Medulla oblongata (tissue), 1 donor: ENCODE data around the gene MCCC1.
"Not testable (repeated sequence)": the region's sequence is repeated elsewhere in the genome, so short reads cannot be mapped to it uniquely, and the experiment has no call there.

ENCODE experiments used
- DNase-seq: peaks from one replicate; pipeline ENCODE4 v3.0.0-alpha.2; 2015; ENCODE audit errors: extremely low spot score

MCCC1 gene

DNA sequence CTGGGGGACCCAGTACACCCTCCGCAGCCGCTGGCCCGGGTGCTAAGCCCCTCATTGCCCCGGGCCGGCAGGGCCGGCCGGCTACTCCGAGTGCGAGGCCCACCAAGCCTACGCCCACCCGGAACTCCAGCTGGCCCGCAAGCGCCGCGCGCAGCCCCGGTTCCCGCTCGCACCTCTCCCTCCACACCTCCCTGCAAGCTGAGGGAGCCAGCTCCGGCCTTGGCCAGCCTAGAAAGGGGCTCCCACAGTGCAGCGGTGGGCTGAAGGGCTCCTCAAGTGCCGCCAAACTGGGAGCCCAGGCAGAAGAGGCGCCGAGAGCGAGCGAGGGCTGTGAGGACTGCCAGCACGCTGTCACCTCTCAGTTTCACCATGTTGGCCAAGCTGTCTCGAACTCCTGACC lies 4.7 kb upstream of the MCCC1 start:
- DNase-seq, result not testable (repeated sequence)

DNA sequence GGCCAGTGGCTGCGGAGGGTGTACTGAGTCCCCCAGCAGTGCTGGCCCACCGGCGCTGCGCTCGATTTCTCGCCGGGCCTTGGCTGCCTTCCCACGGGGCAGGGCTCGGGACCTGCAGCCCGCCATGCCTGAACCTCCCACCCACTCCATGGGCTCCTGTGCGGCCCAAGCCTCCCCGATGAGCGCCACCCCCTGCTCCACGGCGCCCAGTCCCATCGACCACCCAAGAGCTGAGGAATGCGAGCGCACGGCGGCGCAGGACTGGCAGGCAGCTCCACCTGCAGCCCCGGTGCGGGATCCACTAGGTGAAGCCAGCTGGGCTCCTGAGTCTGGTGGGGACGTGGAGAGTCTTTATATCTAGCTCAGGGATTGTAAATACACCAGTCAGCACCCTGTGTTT lies 1.7 kb upstream of the MCCC1 start:
- not testable (repeated sequence) for DNase-seq

GRCh38 chr3:183100376-183100775 lies 1.1 kb upstream of the MCCC1 start:
- DNase-seq, result peak; percentile 9

DNA sequence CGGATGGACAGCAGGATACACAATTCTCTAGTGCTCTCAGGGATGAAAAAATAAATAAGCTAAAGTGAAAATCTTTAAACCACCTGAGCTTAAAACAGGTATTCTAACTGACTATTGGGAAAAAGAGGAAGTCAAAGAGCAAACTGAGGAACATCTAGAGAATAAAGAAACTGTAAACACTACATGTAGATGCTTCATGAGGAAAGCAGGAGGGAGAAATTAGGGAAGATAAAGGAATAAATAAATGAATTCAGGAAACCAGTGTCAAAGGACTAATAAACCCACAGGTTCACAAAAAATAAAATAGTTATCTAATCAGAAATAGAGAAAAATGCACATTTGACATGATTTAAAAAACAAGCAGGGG lies 525 bp upstream of the MCCC1 start:
- no peak for DNase-seq

DNA sequence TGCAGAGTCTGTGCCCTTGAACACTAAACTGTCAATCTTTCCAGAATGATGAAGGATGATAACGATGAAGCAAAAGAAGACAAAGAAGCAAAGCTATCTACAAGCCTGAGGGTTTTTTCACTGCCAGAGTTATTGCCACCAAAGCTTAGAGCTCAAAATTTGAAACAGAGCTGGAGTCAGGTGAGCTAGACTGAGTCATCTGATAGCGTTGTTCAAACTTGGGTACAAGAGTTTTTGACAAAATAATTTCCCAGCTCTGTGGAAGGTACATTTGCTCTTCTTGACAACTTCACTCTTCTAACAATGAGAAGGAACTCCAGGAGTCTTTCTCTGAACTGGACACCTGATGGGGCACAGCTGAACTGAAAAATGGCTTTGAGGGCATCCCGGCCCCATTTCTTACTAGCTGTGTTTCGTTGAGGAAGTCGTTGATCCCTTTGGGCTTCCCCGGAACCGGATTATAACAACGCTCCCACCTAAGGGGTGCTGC lies 715 bp downstream of the MCCC1 start:
- DNase-seq, result peak; percentile 50

DNA sequence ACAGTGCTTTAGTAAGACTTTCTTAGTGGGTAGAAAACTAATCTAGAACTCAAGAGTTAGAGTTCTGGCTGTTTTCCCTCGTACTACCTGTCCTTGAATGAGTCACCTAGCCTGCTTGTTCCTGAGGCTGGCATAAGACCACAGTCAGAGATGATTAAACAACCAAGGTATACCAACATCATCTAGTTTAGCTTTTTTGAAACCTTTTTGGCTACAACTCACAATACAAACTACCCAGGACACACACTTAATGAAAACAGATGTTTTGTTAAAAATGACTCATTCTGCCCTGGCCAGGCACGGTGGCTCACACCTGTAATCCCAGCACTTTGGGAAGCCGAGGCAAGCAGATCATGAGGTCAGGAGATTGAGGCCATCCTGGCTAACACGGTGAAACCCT lies 4.6 kb downstream of the MCCC1 start:
- DNase-seq, result no peak

DNA sequence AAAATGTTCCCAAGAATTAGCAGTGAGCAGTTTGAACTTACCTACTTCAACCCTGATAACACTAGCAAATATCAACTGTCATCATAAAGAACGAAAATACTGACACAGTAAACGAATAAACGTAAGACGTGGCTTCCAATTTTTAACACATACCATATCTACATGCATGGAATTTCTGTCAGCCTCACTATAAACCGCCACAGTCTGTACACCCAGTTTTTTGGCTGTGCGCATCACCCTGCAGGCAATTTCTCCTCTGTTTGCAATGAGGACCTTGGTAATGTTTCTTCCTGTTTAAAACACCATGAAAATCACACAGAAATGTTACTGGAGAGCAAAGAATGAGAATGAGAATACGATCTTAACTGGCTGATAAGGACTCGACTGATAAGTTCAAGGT lies 7.0 kb downstream of the MCCC1 start:
- no peak for DNase-seq

GRCh38 chr3:183087184-183087583 lies 12.1 kb downstream of the MCCC1 start:
- no peak for DNase-seq

DNA sequence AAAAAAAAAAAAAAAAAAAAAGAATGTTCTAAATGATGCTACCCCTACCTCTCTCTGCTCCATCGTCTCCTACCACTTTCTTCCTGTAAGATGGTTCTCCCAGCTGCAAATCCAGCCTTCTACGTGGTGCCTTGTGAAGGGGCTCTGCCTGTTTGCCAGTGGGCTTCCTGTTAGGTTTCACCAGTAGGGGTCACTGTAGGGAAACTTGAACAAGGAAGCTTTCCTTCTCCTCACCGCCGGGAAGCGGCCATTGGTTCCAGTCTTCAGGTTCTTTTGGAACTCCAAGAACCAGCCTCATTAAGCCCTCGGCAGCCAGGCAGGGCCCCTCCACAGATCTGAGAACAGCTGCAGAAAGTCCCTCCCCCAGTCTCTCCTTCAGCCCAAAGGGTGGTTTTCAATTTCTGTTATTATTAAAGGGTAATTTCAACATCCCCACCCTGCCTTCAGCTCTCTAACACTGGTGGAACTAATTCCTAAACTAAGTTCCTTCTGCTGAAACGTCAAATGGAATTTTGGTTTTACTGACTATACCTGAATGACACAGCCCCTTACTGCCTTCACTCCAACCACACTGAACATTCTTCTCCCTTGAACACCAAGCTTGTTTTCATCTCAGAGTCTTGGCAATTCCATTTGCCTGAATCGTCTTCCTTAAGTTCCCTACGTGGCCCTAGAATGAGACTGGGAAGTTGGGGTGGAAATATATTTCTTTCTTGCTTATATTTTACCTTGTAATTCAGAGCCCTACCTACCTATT lies 13.5 kb downstream of the MCCC1 start:
- DNase-seq, result peak; percentile 16

DNA sequence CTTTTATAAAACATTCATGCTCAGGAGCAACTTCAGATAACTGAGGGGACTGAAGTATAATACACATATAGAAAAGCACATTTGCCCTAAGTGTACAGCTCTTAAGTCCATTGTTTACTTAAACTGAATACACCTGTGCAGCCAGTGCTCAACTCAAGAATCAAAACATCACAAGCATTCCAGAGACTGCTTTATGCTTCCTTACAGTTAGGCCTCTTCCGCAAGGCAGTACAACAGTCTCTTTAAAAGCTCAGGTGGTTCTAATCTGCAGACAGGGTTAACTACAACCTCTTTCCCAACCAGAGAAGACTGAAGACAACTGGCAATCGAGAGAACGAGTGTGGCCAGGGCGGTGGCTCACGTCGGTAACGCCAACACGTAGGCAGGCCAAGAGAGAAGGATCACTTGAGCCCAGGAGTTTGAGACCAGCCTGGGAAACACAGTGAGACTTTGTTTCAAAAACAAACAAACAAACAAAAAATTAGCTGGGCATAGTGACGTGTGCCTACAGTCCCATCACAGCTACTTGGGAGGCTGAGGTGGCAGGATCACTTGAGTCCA lies 16.9 kb downstream of the MCCC1 start:
- DNase-seq, result no peak

GRCh38 chr3:183081459-183082183 lies 17.7 kb downstream of the MCCC1 start:
- DNase-seq, result no peak

DNA sequence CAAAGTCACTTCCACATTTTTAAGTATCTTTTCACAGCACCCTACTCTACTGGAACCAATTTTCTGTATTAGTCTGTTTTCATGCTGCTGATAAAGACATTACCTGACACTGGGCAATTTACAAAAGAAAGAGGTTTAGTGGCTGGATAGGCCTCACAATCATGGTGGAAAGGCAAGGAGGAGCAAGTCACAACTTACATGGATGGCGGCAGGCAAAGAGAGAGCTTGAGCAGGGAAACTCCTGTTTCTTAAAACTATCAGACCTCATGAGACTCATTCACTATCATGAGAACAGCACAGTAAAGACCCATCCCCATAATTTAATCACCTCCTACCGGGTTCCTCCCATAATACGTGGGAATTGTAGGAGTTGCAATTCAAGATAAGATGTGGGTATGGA lies 18.7 kb downstream of the MCCC1 start:
- DNase-seq, result no peak

- no peak for DNase-seq
These were observed 24.4 kb downstream of the MCCC1 start for GRCh38 chr3:183074881-183075280.

GRCh38 chr3:183074261-183074660 lies 25.0 kb downstream of the MCCC1 start:
- DNase-seq, result no peak

DNA sequence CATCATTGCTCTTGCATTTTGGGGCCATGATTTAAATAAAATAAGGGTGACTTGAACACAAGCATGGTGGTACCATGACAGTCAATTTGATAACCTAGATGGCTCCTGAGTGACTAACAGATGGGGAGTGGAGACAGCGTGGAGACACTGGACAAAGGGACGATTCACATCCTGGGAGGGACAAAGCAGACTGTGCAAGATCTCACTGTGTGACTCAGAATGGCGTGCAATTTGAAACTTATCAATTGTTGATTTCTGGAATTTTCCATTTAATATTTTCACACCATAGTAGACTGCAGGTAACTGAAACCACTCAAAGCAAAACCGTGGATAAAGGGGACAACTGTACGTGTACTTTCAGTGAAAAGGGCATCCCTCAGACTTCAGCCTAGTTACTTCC lies 25.5 kb downstream of the MCCC1 start:
- DNase-seq, result peak; percentile 57

DNA sequence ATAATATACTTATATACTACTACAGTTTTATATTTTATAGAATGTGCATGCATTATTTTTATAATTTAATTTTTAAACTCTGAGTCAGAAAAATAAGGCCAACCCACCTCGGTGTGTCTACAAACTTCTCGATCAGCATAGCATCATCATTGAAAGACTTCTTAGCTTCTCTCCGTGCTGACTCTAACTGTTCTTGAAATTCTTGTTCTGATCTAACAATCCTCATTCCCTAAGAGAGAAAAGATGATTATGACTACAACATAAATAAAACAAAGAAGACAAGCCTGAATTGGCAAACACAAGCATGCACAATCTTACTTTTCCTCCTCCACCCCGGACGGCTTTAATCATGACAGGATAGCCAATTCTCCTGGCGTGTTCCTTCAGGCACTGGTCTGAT lies 28.4 kb downstream of the MCCC1 start:
- no peak for DNase-seq

DNA sequence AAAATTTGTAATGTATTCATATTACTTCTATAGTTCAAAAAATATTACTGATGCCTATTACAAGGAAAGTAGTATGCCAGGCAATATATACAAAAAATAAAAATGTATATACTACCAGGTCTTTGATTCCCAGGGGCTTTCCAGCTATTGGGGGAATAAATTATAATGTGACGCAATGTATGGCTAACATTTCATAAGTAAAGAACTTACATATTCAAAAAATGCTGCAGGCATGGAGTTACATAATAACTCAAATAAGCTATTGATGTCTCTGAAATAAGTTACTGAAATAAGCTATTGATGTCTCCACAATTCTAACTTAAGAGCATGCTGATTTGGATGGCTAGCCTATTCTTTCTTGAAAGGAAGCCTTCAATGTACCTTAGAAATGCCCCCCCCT lies 30.2 kb downstream of the MCCC1 start:
- no peak for DNase-seq

GRCh38 chr3:183066891-183067290 lies 32.4 kb downstream of the MCCC1 start:
- not testable (repeated sequence) for DNase-seq

GRCh38 chr3:183064475-183064874 lies 34.8 kb downstream of the MCCC1 start:
- DNase-seq, result no peak

- DNase-seq, result no peak
These were observed 37.7 kb downstream of the MCCC1 start for GRCh38 chr3:183061391-183062172.

- DNase-seq, result no peak
These were observed 40.9 kb downstream of the MCCC1 start for GRCh38 chr3:183058351-183058750.

DNA sequence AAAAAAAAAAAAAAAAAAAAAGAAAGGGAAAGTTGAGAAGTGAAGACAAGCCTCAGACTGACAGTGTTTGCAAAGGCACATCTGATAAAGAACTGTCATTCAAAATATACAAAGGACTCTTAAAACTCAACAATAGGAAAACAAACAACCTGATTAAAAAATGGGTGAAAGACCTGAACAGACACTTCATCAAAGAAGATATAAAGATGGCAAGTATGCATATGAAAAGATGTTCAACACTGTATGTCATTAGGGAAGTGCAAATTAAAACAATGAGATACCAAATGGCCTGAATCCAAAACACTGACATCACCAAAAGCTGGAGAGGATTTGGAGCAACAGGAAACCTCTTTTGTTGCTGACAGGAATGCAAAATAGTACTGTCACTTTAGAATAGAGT lies 48.6 kb downstream of the MCCC1 start:
- DNase-seq, result no peak
